ENCODE data around the gene DEDD. TPM values are rescaled to one million over a fixed set of nuclear protein-coding genes. Genes with fewer than 3 reads are reported as not detected.
A peak's percentile ranks its signal among the peaks of the same experiment; 100 is the strongest.

DEDD gene
- polyA plus RNA-seq, 1 donor from 2014 or later, result 39.1 TPM

GRCh38 chr1:161157867-161158266 lies 25.4 kb upstream of the DEDD start:
- Mint-ChIP-seq H3K4me3 (peak overlapping the region in 3 of 4 donors; percentile 0 to 93 (median 9)), H3K36me3 (no peaks in the 10 kb centered on the region), H3K4me1 (peaks cover 35 to 52% (median 39%) of the 10 kb centered on the region in 3 donors), H3K27ac (peak overlapping the region in 2 of 3 donors; percentile 8 to 88), H3K9me3 (no peaks in the 10 kb centered on the region), H3K27me3 (no peaks in the 10 kb centered on the region)

- Mint-ChIP-seq H3K4me3 (peak within 1 kb of the TSS; percentile 96 to 99 (median 97)), H3K4me1 (peaks cover 12 to 40% (median 15%) of the 10 kb centered on the region in 3 donors), H3K27ac (peak within 1 kb of the TSS; percentile 95 to 100 (median 100)), H3K27me3 (no peaks in the 10 kb centered on the region), H3K36me3 (no peaks in the 10 kb centered on the region), H3K9me3 (no peaks in the 10 kb centered on the region)
These were observed 21.3 kb upstream of the DEDD start, which contains the start of gene UFC1 for GRCh38 chr1:161153682-161154337. Gene UFC1 (plus strand): TSS chr1:161153978. CDS start chr1:161153998, 20 bp downstream.

GRCh38 chr1:161153176-161153575 lies 20.7 kb upstream of the DEDD start:
- H3K36me3 Mint-ChIP-seq, result no peaks in the 10 kb centered on the region
- H3K4me1 Mint-ChIP-seq, result peaks cover 12 to 34% (median 13%) of the 10 kb centered on the region in 3 donors
- H3K27ac Mint-ChIP-seq, result peak overlapping the region; percentile 81 to 100 (median 95)
- no peaks in the 10 kb centered on the region for H3K9me3 Mint-ChIP-seq
- peak overlapping the region; percentile 96 to 99 (median 97) for H3K4me3 Mint-ChIP-seq
- no peaks in the 10 kb centered on the region for H3K27me3 Mint-ChIP-seq

GRCh38 chr1:161145832-161146231 lies 13.4 kb upstream of the DEDD start:
- Mint-ChIP-seq H3K4me3 (no peak overlapping the region), H3K27me3 (no peaks in the 10 kb centered on the region), H3K36me3 (no peaks in the 10 kb centered on the region), H3K4me1 (no peaks in the 10 kb centered on the region), H3K27ac (no peak overlapping the region), H3K9me3 (no peaks in the 10 kb centered on the region)

GRCh38 chr1:161140755-161141400 lies 8.4 kb upstream of the DEDD start:
- Mint-ChIP-seq H3K27ac (no peak overlapping the region), H3K4me3 (no peak overlapping the region), H3K27me3 (no peaks in the 10 kb centered on the region), H3K9me3 (no peaks in the 10 kb centered on the region), H3K4me1 (peaks cover 0 to 7% (median 5%) of the 10 kb centered on the region in 3 donors), H3K36me3 (no peaks in the 10 kb centered on the region)

- Mint-ChIP-seq H3K27me3 (no peaks in the 10 kb centered on the region), H3K9me3 (no peaks in the 10 kb centered on the region), H3K27ac (no peak overlapping the region), H3K4me1 (peaks cover 2 to 7% (median 7%) of the 10 kb centered on the region in 3 donors), H3K4me3 (peak overlapping the region in 1 of 4 donors; percentile 23), H3K36me3 (no peaks in the 10 kb centered on the region)
These were observed 7.3 kb upstream of the DEDD start for GRCh38 chr1:161139766-161140165.

GRCh38 chr1:161138431-161138830 lies 6.0 kb upstream of the DEDD start:
- no peaks in the 10 kb centered on the region for H3K36me3 Mint-ChIP-seq
- H3K9me3 Mint-ChIP-seq, result no peaks in the 10 kb centered on the region
- H3K27me3 Mint-ChIP-seq, result no peaks in the 10 kb centered on the region
- H3K4me1 Mint-ChIP-seq, result peaks cover 2 to 7% (median 7%) of the 10 kb centered on the region in 3 donors
- peak overlapping the region in 1 of 4 donors; percentile 70 for H3K4me3 Mint-ChIP-seq
- H3K27ac Mint-ChIP-seq, result peak overlapping the region in 2 of 3 donors; percentile 32 to 52

GRCh38 chr1:161137881-161138280 lies 5.4 kb upstream of the DEDD start:
- H3K4me3 Mint-ChIP-seq, result peak overlapping the region in 1 of 4 donors; percentile 70
- H3K4me1 Mint-ChIP-seq, result peaks cover 2 to 7% (median 7%) of the 10 kb centered on the region in 3 donors
- H3K27me3 Mint-ChIP-seq, result no peaks in the 10 kb centered on the region
- no peaks in the 10 kb centered on the region for H3K36me3 Mint-ChIP-seq
- no peaks in the 10 kb centered on the region for H3K9me3 Mint-ChIP-seq
- H3K27ac Mint-ChIP-seq, result peak overlapping the region in 1 of 3 donors; percentile 32

GRCh38 chr1:161133220-161133740 lies 813 bp upstream of the DEDD start:
- Mint-ChIP-seq H3K4me1 (peaks cover 17 to 24% (median 18%) of the 10 kb centered on the region in 3 donors), H3K4me3 (no peak overlapping the region), H3K9me3 (no peaks in the 10 kb centered on the region), H3K27ac (no peak overlapping the region), H3K36me3 (peaks cover 5% of the 10 kb centered on the region), H3K27me3 (no peaks in the 10 kb centered on the region)

- Mint-ChIP-seq H3K27ac (peak overlapping the region in 2 of 3 donors; percentile 83 to 92), H3K9me3 (no peaks in the 10 kb centered on the region), H3K27me3 (no peaks in the 10 kb centered on the region), H3K4me3 (peak overlapping the region in 1 of 4 donors; percentile 84), H3K4me1 (peaks cover 16 to 34% (median 20%) of the 10 kb centered on the region in 3 donors), H3K36me3 (peaks cover 5% of the 10 kb centered on the region)
These were observed 701 bp downstream of the DEDD start for GRCh38 chr1:161131523-161132409.

GRCh38 chr1:161130266-161130665 lies 2.2 kb downstream of the DEDD start:
- Mint-ChIP-seq H3K4me3 (peak overlapping the region in 3 of 4 donors; percentile 3 to 84 (median 27)), H3K27ac (peak overlapping the region in 2 of 3 donors; percentile 26 to 92), H3K36me3 (peaks cover 8% of the 10 kb centered on the region), H3K27me3 (no peaks in the 10 kb centered on the region), H3K9me3 (no peaks in the 10 kb centered on the region), H3K4me1 (peaks cover 16 to 37% (median 18%) of the 10 kb centered on the region in 3 donors)

GRCh38 chr1:161128591-161129420 lies 3.7 kb downstream of the DEDD start:
- Mint-ChIP-seq H3K36me3 (peaks cover 8% of the 10 kb centered on the region), H3K27me3 (no peaks in the 10 kb centered on the region), H3K4me3 (peak overlapping the region in 2 of 4 donors; percentile 22 to 42), H3K27ac (no peak overlapping the region), H3K4me1 (peaks cover 16 to 35% (median 16%) of the 10 kb centered on the region in 3 donors), H3K9me3 (no peaks in the 10 kb centered on the region)

- Mint-ChIP-seq H3K4me3 (peak overlapping the region in 1 of 4 donors; percentile 42), H3K4me1 (peaks cover 16 to 35% (median 16%) of the 10 kb centered on the region in 3 donors), H3K27ac (peak overlapping the region in 2 of 3 donors; percentile 54 to 67), H3K9me3 (no peaks in the 10 kb centered on the region), H3K27me3 (no peaks in the 10 kb centered on the region), H3K36me3 (peaks cover 8% of the 10 kb centered on the region)
These were observed 4.8 kb downstream of the DEDD start for GRCh38 chr1:161127649-161128048.

GRCh38 chr1:161122967-161123366 lies 9.5 kb downstream of the DEDD start:
- H3K27me3 Mint-ChIP-seq, result no peaks in the 10 kb centered on the region
- peaks cover 11 to 40% (median 30%) of the 10 kb centered on the region in 3 donors for H3K4me1 Mint-ChIP-seq
- H3K36me3 Mint-ChIP-seq, result peaks cover 4% of the 10 kb centered on the region
- no peaks in the 10 kb centered on the region for H3K9me3 Mint-ChIP-seq
- H3K4me3 Mint-ChIP-seq, result peak overlapping the region in 2 of 4 donors; percentile 12 to 15
- peak overlapping the region in 2 of 3 donors; percentile 50 to 75 for H3K27ac Mint-ChIP-seq
